Loucy (cell line): ENCODE data around the gene BRCC3.

ENCODE experiments used
- H2AFZ ChIP-seq: fragments of 200-600 bp; sonication (generic); 2 replicates; pipeline ENCODE4 v1.6.0; 2016; ENCODE audit warnings: antibody characterized with exemption, mild to moderate bottlenecking, low read length, moderate library complexity
- H3F3A ChIP-seq: fragments of 200-600 bp; 2 replicates; pipeline ENCODE4 v1.6.0; 2016; ENCODE audit warnings: antibody characterized with exemption, low read depth, mild to moderate bottlenecking
- H3K27me3 ChIP-seq: fragments of 200-600 bp; sonication (generic); 2 replicates; pipeline ENCODE4 v1.6.1; 2014; ENCODE audit warnings: low read length, mild to moderate bottlenecking; ENCODE audit not compliant: insufficient read depth, poor library complexity, severe bottlenecking
- H3K36me3 ChIP-seq: fragments of 200-600 bp; sonication (generic); 2 replicates; pipeline ENCODE4 v1.6.1; 2016; ENCODE audit warnings: low read length; ENCODE audit not compliant: insufficient read depth
- H3K4me1 ChIP-seq: fragments of 200-600 bp; sonication (generic); 2 replicates; pipeline ENCODE4 v1.5.1; 2014; ENCODE audit warnings: low read length, mild to moderate bottlenecking; ENCODE audit not compliant: insufficient read depth, poor library complexity, severe bottlenecking
- H3K4me2 ChIP-seq: fragments of 200-600 bp; sonication (generic); 2 replicates; pipeline ENCODE4 v1.6.0; 2014; ENCODE audit warnings: antibody characterized with exemption, low read length, low read depth, mild to moderate bottlenecking; ENCODE audit not compliant: poor library complexity, severe bottlenecking
- H3K4me3 ChIP-seq: fragments of 200-600 bp; sonication (generic); 2 replicates; pipeline ENCODE4 v1.5.1; 2014; ENCODE audit warnings: low read length, mild to moderate bottlenecking, mixed read lengths; ENCODE audit not compliant: poor library complexity, severe bottlenecking
- H3K79me2 ChIP-seq: fragments of 200-600 bp; sonication (generic); 2 replicates; pipeline ENCODE4 v1.6.1; 2014; ENCODE audit warnings: low read length; ENCODE audit not compliant: insufficient read depth
- H3K9ac ChIP-seq: fragments of 200-600 bp; sonication (generic); 2 replicates; pipeline ENCODE4 v1.6.0; 2014; ENCODE audit warnings: mild to moderate bottlenecking, low read depth, low read length, moderate library complexity; ENCODE audit not compliant: poor library complexity, severe bottlenecking
- H3K9me2 ChIP-seq: fragments of 200-600 bp; sonication (generic); replicated peaks from 2 replicates; pipeline ENCODE4 v1.6.1; 2016; ENCODE audit warnings: low read depth, low read length, mixed read lengths
- H3K9me3 ChIP-seq: fragments of 200-600 bp; sonication (generic); 2 replicates; pipeline ENCODE4 v1.6.1; 2014; ENCODE audit warnings: mild to moderate bottlenecking, antibody characterized with exemption, low read length, low read depth; ENCODE audit not compliant: insufficient read depth
- H4K20me1 ChIP-seq: fragments of 200-600 bp; sonication (generic); 2 replicates; pipeline ENCODE4 v1.6.0; 2014; ENCODE audit warnings: antibody characterized with exemption, low read length, mild to moderate bottlenecking; ENCODE audit not compliant: insufficient read depth, poor library complexity, severe bottlenecking
- EZH2phosphoT487 ChIP-seq: fragments of 200-600 bp; IDR thresholded peaks from 2 replicates; pipeline ENCODE4 v1.6.1; 2018; ENCODE audit warnings: antibody characterized with exemption, mild to moderate bottlenecking, moderate library complexity, borderline replicate concordance
- TF ChIP-seq, protein P1 (sequence below): fragments of 200-600 bp; sonication (generic); conservative IDR thresholded peaks from 2 replicates; pipeline ENCODE4 v1.5.1; 2014; ENCODE audit warnings: mild to moderate bottlenecking, antibody characterized with exemption, low read length

Gene BRCC3

DNA sequence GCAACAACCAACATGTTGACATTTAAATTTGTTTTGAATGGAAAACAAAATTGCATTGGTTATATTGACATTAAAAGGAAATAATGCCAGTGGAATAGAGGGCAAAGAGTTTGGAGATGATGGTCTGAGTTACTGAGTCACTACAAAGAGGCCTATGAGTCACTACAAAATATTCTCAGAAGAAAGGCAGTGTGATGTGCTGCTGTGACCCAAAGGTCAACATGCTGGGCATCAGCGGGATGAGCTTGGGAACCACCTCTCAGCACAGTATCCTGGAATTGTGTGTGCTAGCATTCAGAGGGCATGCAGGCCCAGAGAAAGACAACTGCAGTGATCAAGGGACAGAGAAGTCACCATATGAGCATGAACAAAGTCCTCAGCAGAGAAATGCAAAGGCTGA, 3.1 kb upstream of the BRCC3 start:
- Histone ChIP-seq H3K9me2 (no peaks in the 10 kb centered on the region), H3K4me2 (peak overlapping the region; percentile 96), H3K79me2 (peaks cover 44% of the 10 kb centered on the region), H3K36me3 (no peaks in the 10 kb centered on the region), H3K4me3 (peak overlapping the region; percentile 93), H4K20me1 (peaks cover 3% of the 10 kb centered on the region), H3K4me1 (peaks cover 28% of the 10 kb centered on the region), H2AFZ (no peak overlapping the region), H3K9ac (no peak overlapping the region), H3F3A (no peaks in the 10 kb centered on the region), H3K9me3 (no peaks in the 10 kb centered on the region), H3K27me3 (no peaks in the 10 kb centered on the region)
- no peak for TF ChIP-seq EZH2phosphoT487
- TF ChIP-seq, protein P1, sequence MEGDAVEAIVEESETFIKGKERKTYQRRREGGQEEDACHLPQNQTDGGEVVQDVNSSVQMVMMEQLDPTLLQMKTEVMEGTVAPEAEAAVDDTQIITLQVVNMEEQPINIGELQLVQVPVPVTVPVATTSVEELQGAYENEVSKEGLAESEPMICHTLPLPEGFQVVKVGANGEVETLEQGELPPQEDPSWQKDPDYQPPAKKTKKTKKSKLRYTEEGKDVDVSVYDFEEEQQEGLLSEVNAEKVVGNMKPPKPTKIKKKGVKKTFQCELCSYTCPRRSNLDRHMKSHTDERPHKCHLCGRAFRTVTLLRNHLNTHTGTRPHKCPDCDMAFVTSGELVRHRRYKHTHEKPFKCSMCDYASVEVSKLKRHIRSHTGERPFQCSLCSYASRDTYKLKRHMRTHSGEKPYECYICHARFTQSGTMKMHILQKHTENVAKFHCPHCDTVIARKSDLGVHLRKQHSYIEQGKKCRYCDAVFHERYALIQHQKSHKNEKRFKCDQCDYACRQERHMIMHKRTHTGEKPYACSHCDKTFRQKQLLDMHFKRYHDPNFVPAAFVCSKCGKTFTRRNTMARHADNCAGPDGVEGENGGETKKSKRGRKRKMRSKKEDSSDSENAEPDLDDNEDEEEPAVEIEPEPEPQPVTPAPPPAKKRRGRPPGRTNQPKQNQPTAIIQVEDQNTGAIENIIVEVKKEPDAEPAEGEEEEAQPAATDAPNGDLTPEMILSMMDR = no peak

DNA sequence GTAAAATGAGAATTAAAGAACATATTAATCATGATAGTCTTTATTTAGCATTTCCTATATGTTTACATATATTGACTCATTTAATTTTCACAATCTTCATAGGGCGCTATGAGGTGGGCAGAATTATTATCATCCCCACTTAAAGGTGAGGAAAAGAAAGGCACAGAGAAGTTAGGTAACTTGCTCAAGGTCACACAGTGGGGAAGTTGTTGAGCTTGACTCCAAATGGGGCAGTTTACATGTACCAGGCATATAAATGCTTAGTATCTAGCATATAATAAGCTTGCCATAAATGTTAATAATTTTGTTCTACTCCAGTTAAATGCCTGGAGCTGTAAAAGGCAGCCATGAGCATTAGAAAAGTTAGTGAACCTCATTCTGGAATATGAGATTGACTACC, 1.9 kb upstream of the BRCC3 start:
- no peak for TF ChIP-seq EZH2phosphoT487
- TF ChIP-seq, protein P1 = no peak
- peaks cover 56% of the 10 kb centered on the region for H3K79me2 ChIP-seq

DNA sequence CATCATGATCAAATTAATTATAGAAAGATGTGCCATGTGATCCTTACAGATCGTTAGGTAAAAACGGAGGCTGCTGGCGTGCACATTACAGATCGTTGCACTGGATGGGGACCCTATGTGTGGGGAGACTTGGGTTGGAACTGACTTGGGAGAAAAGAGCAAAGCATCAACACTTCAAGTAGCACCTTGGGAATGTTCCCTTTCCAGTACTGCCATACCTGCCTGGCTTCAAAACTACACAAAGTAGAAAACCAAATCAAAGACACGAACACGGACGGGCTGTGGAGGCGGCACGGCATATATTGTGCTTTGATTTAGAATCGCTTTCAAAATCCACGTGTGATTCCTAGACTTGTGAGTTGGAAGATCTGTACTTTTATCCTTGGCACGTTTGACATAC, 1.3 kb upstream of the BRCC3 start:
- Histone ChIP-seq H3K9me3 (no peaks in the 10 kb centered on the region), H3K9ac (peak overlapping the region; percentile 90), H3K79me2 (peaks cover 59% of the 10 kb centered on the region), H3K9me2 (no peaks in the 10 kb centered on the region), H2AFZ (peak overlapping the region; percentile 94; the same call in 1 of the 2 replicates), H3K27me3 (no peaks in the 10 kb centered on the region), H3K4me3 (peak overlapping the region; percentile 93), H3K4me2 (peak overlapping the region; percentile 96), H3K36me3 (no peaks in the 10 kb centered on the region), H4K20me1 (peaks cover 9% of the 10 kb centered on the region), H3F3A (no peaks in the 10 kb centered on the region), H3K4me1 (peaks cover 40% of the 10 kb centered on the region)
- TF ChIP-seq, protein P1 = no peak
- TF ChIP-seq EZH2phosphoT487 = no peak

More for the DNA sequence above, 1.9 kb upstream of the BRCC3 start:
- Histone ChIP-seq H3K9ac (peak overlapping the region; percentile 90), H2AFZ (no peak overlapping the region), H3K4me2 (peak overlapping the region; percentile 96), H3K9me3 (no peaks in the 10 kb centered on the region), H3K4me1 (peaks cover 40% of the 10 kb centered on the region), H4K20me1 (peaks cover 4% of the 10 kb centered on the region), H3K9me2 (no peaks in the 10 kb centered on the region), H3K27me3 (no peaks in the 10 kb centered on the region), H3F3A (no peaks in the 10 kb centered on the region), H3K4me3 (peak overlapping the region; percentile 93), H3K36me3 (no peaks in the 10 kb centered on the region)
